Heart left ventricle (tissue), 13 donors: ENCODE data around the gene EVL.

Source experiments
- CTCF ChIP-seq, 12 donors: fragments of 200-600 bp; sonication (generic) in 4 of 12; IDR thresholded peaks; one replicate each; pipeline versions ENCODE4 v1.5.0 to v1.8.0; 2018 to 2022; ENCODE audit warnings: antibody characterized with exemption in 12 of 12, mild to moderate bottlenecking in 5 of 12
- POLR2A ChIP-seq, 2 donors: fragments of 450-650 bp; IDR thresholded peaks; one replicate each; pipeline ENCODE4 v1.6.1; 2017; ENCODE audit warnings: antibody characterized with exemption in 2 of 2, mild to moderate bottlenecking in 2 of 2, moderate library complexity in 2 of 2
- donor health status: ischemic (EF 13 %, LVEDD 7.1; RV severe dilation, severe dysfunction).
- donor health status: DM: no; HTN: yes; CAD: no.
- donor health status: DM: no; HTN: no; CAD: no.
- donor health status: ischemic (EF 25% LVEDD 6.9; RV normal size, moderate dysfunction).
- donor health status: ischemic (EF 25% LVEDD 5.7; RV mildly dilated, moderate dysfunction).
- donor health status: ischemic (EF 35%, LVEDD 5.7; RV mildly dilated, moderate dysfunction).
- donor health status: nonischemic (EF 11% LVEDD 7.7; RV severe dilation, severe dysfunction).
- donor health status: DM: yes; HTN: yes; CAD: no.
- donor health status: PGD.
- donor health status: ischemic (EF 29% LVEDD 5.4; RV normal size, mild dysfunction).
- donor health status: nonischemic (EF 23%, LVEDD 6.1; RV moderate dilation, normal function).

DNA sequence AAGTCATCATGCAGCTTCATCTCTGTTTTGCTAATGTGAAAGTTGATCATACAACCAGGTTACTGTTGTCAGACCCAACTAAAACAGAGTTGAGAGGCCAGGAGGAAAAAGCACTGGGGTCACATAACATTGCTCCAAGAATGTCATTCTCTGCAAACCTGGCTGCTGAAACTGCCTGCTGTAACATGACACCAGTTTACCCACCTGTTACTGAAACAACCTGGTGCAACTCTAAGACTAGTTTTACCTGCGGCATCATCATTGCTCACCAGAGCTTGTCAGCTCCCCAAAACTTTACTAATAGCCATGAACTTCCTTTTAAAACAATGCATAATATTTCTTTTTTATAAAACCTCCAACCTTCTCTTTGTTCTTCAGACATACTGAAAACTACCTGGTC lies 124.9 kb downstream of the EVL start:
- TF ChIP-seq CTCF (IDR thresholded peaks at IDR 0.05) (no peak), POLR2A (IDR thresholded peaks at IDR 0.05) (no peak)
